Measurements from ENCODE around the gene CEACAM19. TPM values are rescaled to one million over a fixed set of nuclear protein-coding genes. Genes with fewer than 3 reads are reported as not detected.

The CEACAM19 gene
- polyA plus RNA-seq, 2 of the 4 experiments (the other 2 are of a cell fraction): 7.2 to 8.2 TPM

DNA sequence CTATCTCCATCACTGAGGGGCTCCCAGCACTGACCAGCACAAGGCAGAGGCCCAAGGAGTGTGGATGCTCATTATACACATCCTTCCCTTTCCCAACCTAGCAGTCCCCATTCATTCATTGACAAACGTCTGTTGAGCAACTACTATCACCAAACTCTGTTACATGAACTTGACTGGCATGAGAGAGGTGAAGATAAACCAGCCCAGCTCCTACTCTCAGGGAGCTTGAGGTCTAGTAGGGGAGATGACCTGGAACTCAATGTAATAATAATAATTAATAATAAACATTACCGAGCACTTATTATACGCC, 18.8 kb downstream of the CEACAM19 start:
- ChIA-PET POLR2A (interaction anchor here (1.8 to 4.0 kb wide), 2 partner anchors 34 to 81 kb away, joined by 8 to 27 read pairs; no protein-coding TSS in a partner anchor), CTCF (interaction anchor here (0.7 to 26.6 kb wide), 30 partner anchors 9 to 194 kb away, joined by 3 to 694 read pairs (median 14); partner anchors contain the start of genes BCAM and CEACAM16)
- H3K27ac ChIP-seq: peak overlapping the region; percentile 87 to 92
- H3K4me3 ChIP-seq: no peak overlapping the region
- no peak for FAIRE-seq
- no peaks in the 10 kb centered on the region for H3K9me3 ChIP-seq
- DNase-seq (ENCODE audit: low read depth in 1 of 2, low spot score in 1 of 2): no peak
- WGBS (ENCODE audit: missing lambda C conversion rate): 89% methylated on average over 3 of the region's 3 CpGs
- H3K4me1 ChIP-seq: peaks cover 86% of the 10 kb centered on the region
- TF ChIP-seq CEBPB (IDR thresholded peaks at IDR 0.05) (0 out of 4 replicates have a peak, but pooled peaks of 1 of the 2 experiments have one; percentile 38), HEYL (CRISPR knock-in tag; IDR thresholded peaks at IDR 0.05) (no peak)
- ATAC-seq: no peak
- H3K4me2 ChIP-seq: peak overlapping the region; percentile 47

DNA sequence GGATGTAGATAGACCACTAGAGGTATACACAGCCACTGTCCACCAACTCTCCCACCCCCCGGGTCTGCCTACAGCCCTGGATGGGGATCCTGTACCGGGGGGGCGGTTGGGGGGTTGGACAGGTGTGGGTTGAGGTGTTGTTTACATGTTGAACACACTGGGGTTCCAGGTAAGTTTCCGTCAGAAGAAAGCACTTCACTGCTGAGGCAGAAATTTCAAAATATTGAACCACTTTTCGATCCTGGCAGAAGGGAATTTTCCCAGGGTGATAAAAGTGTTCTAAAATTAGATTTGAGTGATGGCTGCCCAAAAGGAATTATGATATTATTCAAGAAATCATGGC, 21.1 kb downstream of the CEACAM19 start:
- Histone ChIP-seq H3K4me1 (peaks cover 79% of the 10 kb centered on the region), H3K4me2 (peak overlapping the region; percentile 70), H3K4me3 (no peak overlapping the region), H3K27ac (peak overlapping the region; percentile 87 to 92), H3K9me3 (no peaks in the 10 kb centered on the region)
- CTCF ChIA-PET: interaction anchor here (1.8 to 26.6 kb wide), 5 partner anchors 21 to 151 kb away, joined by 3 to 694 read pairs (median 64); partner anchors contain the start of gene CEACAM16
- ATAC-seq (no peak), DNase-seq (ENCODE audit: low read depth in 1 of 2, low spot score in 1 of 2) (no peak), FAIRE-seq (no peak)
- POLR2A ChIA-PET: interaction anchor here (2.1 to 4.0 kb wide), 2 partner anchors 32 to 49 kb away, joined by 11 to 27 read pairs; no protein-coding TSS in a partner anchor
- TF ChIP-seq SMC3 (IDR thresholded peaks at IDR 0.05): no peak
- 0 out of 5 replicates have a peak, but pooled peaks of 1 of the 2 experiments have one; percentile 5 for TF ChIP-seq EP300 (IDR thresholded peaks at IDR 0.05)
- under 1% methylated on average over 5 of the region's 5 CpGs for WGBS (ENCODE audit: missing lambda C conversion rate)

DNA sequence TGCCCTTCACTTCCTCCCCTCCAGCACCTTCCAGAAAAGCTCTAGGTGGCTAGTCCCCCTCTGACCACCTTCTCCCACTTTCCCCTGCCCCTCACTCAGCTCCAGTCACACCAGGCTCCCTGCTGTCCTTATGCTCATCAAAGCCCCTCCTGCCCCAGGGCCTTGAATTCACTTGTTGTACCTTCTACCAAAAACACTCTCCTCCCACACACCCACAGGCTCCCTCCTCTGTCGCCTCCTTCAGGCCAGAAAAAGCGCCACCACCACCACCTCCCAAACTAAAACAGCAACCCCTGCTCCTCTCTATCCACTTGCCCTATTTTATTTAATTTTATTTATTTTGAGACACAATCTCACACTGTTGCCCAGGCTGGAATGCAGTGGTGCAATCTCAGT, 22.9 kb downstream of the CEACAM19 start:
- ChIA-PET CTCF (interaction anchor here (0.8 to 26.6 kb wide), 12 partner anchors 11 to 152 kb away, joined by 3 to 694 read pairs (median 6); partner anchors contain the start of genes CEACAM16 and NECTIN2), POLR2A (interaction anchor here (0.7 to 1.9 kb wide), 5 partner anchors 9 to 45 kb away, joined by 3 to 10 read pairs (median 4); no protein-coding TSS in a partner anchor)
- peak overlapping the region; percentile 68 for H3K4me2 ChIP-seq
- no peak for ATAC-seq
- TF ChIP-seq MAZ (IDR thresholded peaks at IDR 0.05; ENCODE audit: borderline replicate concordance, low read depth, low read length): no peak
- TF ChIP-seq FOXS1 (CRISPR knock-in tag; IDR thresholded peaks at IDR 0.05): no peak
- TF ChIP-seq NPAS2 (CRISPR knock-in tag; IDR thresholded peaks at IDR 0.05; ENCODE audit: borderline replicate concordance): no peak
- TF ChIP-seq FOSL2 (IDR thresholded peaks at IDR 0.05): no peak
- TF ChIP-seq FOSL2 (CRISPR knock-in tag; IDR thresholded peaks at IDR 0.05): no peak
- no peak for TF ChIP-seq EHMT2 (IDR thresholded peaks at IDR 0.05; ENCODE audit: low read depth)
- no peak for TF ChIP-seq ESRRA (IDR thresholded peaks at IDR 0.05; ENCODE audit: borderline replicate concordance, low read length)
- TF ChIP-seq BHLHE40 (IDR thresholded peaks at IDR 0.05; ENCODE audit: low read depth, low read length): no peak
- no peak for TF ChIP-seq POLR2A (IDR thresholded peaks at IDR 0.05; ENCODE audit: low read length)
- no peak for TF ChIP-seq JUNB (IDR thresholded peaks at IDR 0.05)
- TF ChIP-seq HOXA7 (CRISPR knock-in tag; IDR thresholded peaks at IDR 0.05): no peak
- TF ChIP-seq EHF (CRISPR knock-in tag; IDR thresholded peaks at IDR 0.05): no peak
- TF ChIP-seq RARB (CRISPR knock-in tag; IDR thresholded peaks at IDR 0.05): peak; percentile 32; the same call in 1 of the 2 replicates
- no peak for TF ChIP-seq ZFP36 (IDR thresholded peaks at IDR 0.05; ENCODE audit: borderline replicate concordance, partially characterized antibody)
- TF ChIP-seq, protein P1, sequence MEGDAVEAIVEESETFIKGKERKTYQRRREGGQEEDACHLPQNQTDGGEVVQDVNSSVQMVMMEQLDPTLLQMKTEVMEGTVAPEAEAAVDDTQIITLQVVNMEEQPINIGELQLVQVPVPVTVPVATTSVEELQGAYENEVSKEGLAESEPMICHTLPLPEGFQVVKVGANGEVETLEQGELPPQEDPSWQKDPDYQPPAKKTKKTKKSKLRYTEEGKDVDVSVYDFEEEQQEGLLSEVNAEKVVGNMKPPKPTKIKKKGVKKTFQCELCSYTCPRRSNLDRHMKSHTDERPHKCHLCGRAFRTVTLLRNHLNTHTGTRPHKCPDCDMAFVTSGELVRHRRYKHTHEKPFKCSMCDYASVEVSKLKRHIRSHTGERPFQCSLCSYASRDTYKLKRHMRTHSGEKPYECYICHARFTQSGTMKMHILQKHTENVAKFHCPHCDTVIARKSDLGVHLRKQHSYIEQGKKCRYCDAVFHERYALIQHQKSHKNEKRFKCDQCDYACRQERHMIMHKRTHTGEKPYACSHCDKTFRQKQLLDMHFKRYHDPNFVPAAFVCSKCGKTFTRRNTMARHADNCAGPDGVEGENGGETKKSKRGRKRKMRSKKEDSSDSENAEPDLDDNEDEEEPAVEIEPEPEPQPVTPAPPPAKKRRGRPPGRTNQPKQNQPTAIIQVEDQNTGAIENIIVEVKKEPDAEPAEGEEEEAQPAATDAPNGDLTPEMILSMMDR (IDR thresholded peaks at IDR 0.05): peak; percentile 41
- TF ChIP-seq, protein P2, sequence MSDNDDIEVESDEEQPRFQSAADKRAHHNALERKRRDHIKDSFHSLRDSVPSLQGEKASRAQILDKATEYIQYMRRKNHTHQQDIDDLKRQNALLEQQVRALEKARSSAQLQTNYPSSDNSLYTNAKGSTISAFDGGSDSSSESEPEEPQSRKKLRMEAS (IDR thresholded peaks at IDR 0.05): no peak
- TF ChIP-seq MAFK (IDR thresholded peaks at IDR 0.05; ENCODE audit: partially characterized antibody): no peak
- TF ChIP-seq NFE2L2 (conservative IDR thresholded peaks at IDR 0.05; ENCODE audit: low read length): no peak
- no peak for TF ChIP-seq HDAC2 (IDR thresholded peaks at IDR 0.05)
- TF ChIP-seq, protein P3, sequence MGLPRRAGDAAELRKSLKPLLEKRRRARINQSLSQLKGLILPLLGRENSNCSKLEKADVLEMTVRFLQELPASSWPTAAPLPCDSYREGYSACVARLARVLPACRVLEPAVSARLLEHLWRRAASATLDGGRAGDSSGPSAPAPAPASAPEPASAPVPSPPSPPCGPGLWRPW (IDR thresholded peaks at IDR 0.05): no peak
- TF ChIP-seq POLR2AphosphoS2 (conservative IDR thresholded peaks at IDR 0.05; ENCODE audit: low read length): no peak
- no peak for TF ChIP-seq RNF2 (IDR thresholded peaks at IDR 0.05; ENCODE audit: borderline replicate concordance, low read depth)
- no peak for TF ChIP-seq CHD4 (IDR thresholded peaks at IDR 0.05; ENCODE audit: borderline replicate concordance)
- TF ChIP-seq PHF8 (IDR thresholded peaks at IDR 0.05; ENCODE audit: borderline replicate concordance, low read depth): no peak
- peak; percentile 9; the same call in 1 of the 2 replicates for TF ChIP-seq TP53 (CRISPR knock-in tag; IDR thresholded peaks at IDR 0.05)
- TF ChIP-seq NR3C1 (IDR thresholded peaks at IDR 0.05): no peak
- TF ChIP-seq CEBPB (IDR thresholded peaks at IDR 0.05): no peak
- peak in 1 of 2 experiments; percentile 23; a peak in 1 of 5 replicates for TF ChIP-seq RAD21 (conservative IDR thresholded peaks at IDR 0.05 in 1 of 2, IDR thresholded peaks at IDR 0.05 in 1 of 2)
- no peak for TF ChIP-seq ZSCAN20 (CRISPR knock-in tag; IDR thresholded peaks at IDR 0.05)
- TF ChIP-seq HOXB13 (CRISPR knock-in tag; IDR thresholded peaks at IDR 0.05; ENCODE audit: low read depth): no peak
- TF ChIP-seq EP300 (IDR thresholded peaks at IDR 0.05): no peak
- no peak overlapping the region for H3K4me3 ChIP-seq
- H3K9me3 ChIP-seq: no peaks in the 10 kb centered on the region
- no peak for DNase-seq (ENCODE audit: low read depth in 1 of 2, low spot score in 1 of 2)
- no peak for FAIRE-seq
- H3K4me1 ChIP-seq: peaks cover 72% of the 10 kb centered on the region
- peak overlapping the region; percentile 87 to 92 for H3K27ac ChIP-seq
- WGBS (ENCODE audit: missing lambda C conversion rate): 81% methylated on average over 2 of the region's 2 CpGs

All from A549 (cell line).